ENCODE measurements around the gene FAM229A.
"Not testable (repeated sequence)": the region's sequence is repeated elsewhere in the genome, so short reads cannot be mapped to it uniquely, and the experiment has no call there.

- TF ChIP-seq CTCF, POLR2A (IDR thresholded peaks at IDR 0.05): not testable (repeated sequence)
Measured at GRCh38 chr1:32355778-32356177, 6.5 kb downstream of the FAM229A start.

Measured in esophagus squamous epithelium (tissue), 4 donors.